HL-60 (cell line): Measurements from ENCODE around the gene GPER1.

Experiments
- SPI1 ChIP-seq: IDR thresholded peaks from 2 replicates; pipeline ENCODE4 v1.6.1; 2012; ENCODE audit warnings: low read depth, mild to moderate bottlenecking, borderline replicate concordance
- TF ChIP-seq, protein P1 (sequence below): IDR thresholded peaks from one replicate; pipeline ENCODE4 v1.5.1; 2011; ENCODE audit warnings: low read length, control low read depth, inconsistent platforms; ENCODE audit not compliant: insufficient read depth

DNA sequence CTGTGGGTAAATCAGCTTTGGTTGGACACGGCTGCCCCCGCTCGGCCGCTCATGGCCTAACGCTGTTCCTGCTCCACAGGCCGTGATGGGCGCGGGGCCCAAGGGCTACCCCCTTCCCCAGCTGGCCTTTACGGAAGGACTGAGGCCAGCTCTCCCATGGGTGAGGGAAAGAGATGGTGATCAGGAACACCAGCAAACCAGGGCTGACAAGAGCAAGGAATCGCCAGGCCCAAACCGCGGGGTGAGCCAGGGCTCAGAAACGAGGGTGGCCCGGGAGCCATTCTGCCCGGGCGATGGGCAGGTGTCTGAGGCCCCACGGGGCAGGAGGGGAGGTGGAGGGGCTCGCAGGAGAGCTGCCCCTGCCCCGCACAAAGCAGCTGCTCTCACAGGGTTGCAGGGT is 26.6 kb downstream of the GPER1 start:
- TF ChIP-seq, protein P1, sequence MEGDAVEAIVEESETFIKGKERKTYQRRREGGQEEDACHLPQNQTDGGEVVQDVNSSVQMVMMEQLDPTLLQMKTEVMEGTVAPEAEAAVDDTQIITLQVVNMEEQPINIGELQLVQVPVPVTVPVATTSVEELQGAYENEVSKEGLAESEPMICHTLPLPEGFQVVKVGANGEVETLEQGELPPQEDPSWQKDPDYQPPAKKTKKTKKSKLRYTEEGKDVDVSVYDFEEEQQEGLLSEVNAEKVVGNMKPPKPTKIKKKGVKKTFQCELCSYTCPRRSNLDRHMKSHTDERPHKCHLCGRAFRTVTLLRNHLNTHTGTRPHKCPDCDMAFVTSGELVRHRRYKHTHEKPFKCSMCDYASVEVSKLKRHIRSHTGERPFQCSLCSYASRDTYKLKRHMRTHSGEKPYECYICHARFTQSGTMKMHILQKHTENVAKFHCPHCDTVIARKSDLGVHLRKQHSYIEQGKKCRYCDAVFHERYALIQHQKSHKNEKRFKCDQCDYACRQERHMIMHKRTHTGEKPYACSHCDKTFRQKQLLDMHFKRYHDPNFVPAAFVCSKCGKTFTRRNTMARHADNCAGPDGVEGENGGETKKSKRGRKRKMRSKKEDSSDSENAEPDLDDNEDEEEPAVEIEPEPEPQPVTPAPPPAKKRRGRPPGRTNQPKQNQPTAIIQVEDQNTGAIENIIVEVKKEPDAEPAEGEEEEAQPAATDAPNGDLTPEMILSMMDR = no peak
- TF ChIP-seq SPI1 = no peak
